Fibroblast of mammary gland (primary cell): ENCODE data around the gene CENPC.

Source experiments
- DNase-seq: peaks from one replicate; pipeline ENCODE4 v3.0.0-alpha.2; 2010; ENCODE audit warnings: low read depth
- H3K4me3 ChIP-seq: 2 replicates; pipeline ENCODE4 v1.5.1; 2011; ENCODE audit warnings: low read depth, mild to moderate bottlenecking, low read length, moderate library complexity; ENCODE audit not compliant: control insufficient read depth
- TF ChIP-seq, protein P1 (sequence below): conservative IDR thresholded peaks from 2 replicates; pipeline ENCODE4 v1.5.1; 2011; ENCODE audit warnings: low read depth, low read length, inconsistent platforms; ENCODE audit not compliant: control insufficient read depth, insufficient read depth

CENPC gene

DNA sequence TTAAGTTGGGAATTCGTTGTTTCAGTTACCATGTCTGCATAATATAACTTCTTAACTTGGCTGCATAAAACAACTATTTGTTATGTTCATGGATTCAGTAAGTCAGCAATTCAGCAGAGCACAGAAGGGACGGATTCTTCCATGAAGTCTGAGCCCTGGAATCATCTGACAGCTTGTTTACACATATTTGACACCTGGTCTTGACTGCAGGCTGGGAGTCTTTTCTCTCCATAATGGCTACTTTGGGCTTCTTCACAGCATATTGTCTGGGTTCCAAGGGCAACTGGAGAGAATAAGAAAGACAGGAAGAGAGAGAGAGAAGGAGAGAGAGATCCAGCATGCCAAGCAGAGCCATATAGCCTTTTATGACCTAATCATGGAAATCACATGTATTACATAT is 23.1 kb downstream of the CENPC start:
- TF ChIP-seq, protein P1, sequence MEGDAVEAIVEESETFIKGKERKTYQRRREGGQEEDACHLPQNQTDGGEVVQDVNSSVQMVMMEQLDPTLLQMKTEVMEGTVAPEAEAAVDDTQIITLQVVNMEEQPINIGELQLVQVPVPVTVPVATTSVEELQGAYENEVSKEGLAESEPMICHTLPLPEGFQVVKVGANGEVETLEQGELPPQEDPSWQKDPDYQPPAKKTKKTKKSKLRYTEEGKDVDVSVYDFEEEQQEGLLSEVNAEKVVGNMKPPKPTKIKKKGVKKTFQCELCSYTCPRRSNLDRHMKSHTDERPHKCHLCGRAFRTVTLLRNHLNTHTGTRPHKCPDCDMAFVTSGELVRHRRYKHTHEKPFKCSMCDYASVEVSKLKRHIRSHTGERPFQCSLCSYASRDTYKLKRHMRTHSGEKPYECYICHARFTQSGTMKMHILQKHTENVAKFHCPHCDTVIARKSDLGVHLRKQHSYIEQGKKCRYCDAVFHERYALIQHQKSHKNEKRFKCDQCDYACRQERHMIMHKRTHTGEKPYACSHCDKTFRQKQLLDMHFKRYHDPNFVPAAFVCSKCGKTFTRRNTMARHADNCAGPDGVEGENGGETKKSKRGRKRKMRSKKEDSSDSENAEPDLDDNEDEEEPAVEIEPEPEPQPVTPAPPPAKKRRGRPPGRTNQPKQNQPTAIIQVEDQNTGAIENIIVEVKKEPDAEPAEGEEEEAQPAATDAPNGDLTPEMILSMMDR: no peak
- DNase-seq: no peak
- no peak overlapping the region for H3K4me3 ChIP-seq

DNA sequence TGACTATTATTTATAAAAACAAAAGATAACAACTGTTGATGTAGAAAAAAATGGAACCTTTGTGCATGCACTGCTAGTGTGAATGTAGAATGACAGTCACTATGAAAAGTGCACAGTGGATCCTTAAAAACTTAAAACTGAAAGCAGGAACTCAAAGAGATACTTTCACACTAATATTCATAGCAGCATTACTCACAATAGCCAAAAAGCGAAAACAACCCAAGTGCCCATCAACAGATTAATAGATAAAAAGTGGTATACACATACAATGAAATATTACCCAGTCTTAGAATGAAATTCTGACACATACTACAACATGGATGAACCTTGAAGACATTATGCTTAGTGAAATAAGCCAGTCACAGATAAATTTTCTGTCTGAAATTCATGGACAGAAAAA is 23.8 kb downstream of the CENPC start:
- TF ChIP-seq, protein P1: no peak
- DNase-seq: no peak
- H3K4me3 ChIP-seq: no peak overlapping the region

DNA sequence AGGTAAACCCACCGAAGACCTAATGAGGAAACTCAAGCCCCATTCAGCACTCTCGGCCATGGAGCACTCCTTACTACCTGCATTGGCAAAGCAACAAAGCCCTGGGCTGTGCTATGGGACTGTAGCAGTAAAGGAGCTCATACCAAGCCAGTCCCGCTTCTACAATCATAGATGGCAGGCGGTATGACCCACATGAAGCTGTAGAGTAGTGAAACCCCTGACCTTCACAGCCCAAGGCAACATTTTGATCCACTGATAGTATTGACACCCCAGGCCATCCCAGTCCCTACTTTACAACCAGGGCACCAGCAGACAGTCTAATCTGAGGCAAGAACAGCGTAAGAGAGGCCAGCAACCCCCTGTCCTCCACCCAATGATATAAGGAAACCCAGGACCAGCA is 25.2 kb downstream of the CENPC start:
- no peak for DNase-seq

DNA sequence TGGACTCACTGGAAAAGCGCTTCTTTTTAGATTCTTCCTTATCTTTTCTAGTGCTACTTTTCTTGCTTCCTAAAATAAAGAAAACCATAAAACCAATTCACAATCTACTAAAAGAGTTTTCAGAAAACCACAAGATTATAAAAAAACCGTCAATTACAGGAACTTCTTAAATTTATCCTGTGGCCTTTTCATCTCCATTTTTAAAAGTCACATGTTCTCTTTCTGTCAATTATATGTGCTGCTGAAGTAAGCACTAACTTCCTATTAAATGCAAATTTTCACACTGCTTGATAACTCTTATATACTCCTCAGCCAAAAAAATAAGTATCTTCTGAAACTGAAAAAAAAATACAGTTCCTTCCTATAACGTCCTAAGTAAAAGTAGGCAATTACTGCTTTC is 32.8 kb downstream of the CENPC start:
- TF ChIP-seq, protein P1: no peak
- DNase-seq: no peak
- H3K4me3 ChIP-seq: no peak overlapping the region

More for the DNA sequence above, 25.2 kb downstream of the CENPC start:
- no peak overlapping the region for H3K4me3 ChIP-seq
- TF ChIP-seq, protein P1: no peak

DNA sequence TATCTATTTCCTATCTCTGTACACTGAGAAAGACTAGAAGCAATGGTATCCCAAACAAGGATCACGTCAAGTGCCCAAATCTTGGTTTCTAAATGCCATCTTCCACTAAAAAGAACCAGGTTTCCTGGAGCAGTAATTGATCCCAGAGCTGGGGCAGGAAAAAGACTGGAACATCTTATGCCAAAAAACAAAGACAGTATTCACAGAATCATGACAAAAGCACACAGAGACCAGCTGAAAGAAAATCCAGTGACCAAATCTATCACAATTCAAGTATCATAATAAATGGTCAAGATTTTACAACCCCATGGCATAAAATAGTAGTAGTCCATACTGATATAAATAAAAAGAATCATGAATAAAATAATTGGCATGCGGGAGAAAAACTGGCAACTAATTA is 44.9 kb downstream of the CENPC start:
- TF ChIP-seq, protein P1: no peak
- no peak overlapping the region for H3K4me3 ChIP-seq
- no peak for DNase-seq

DNA sequence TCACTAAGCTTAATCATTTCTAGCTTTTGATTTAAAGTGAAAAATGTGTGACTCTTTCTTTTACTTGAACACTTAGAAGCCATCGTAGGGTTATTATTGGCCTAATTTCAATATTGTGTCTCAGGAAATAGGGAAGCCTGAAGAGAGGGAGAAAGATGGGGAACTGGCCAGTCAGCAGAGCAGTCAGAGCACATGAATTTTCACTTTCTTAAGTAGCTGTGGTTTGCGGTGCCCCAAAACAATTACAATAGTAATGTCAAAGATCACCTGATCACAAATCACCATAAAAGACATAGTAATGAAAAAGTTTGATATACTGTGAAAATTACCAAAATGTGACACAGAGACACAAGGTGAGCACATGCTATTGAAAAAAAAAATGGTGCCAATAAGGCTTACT is 45.5 kb downstream of the CENPC start:
- no peak overlapping the region for H3K4me3 ChIP-seq
- TF ChIP-seq, protein P1: no peak
- no peak for DNase-seq

DNA sequence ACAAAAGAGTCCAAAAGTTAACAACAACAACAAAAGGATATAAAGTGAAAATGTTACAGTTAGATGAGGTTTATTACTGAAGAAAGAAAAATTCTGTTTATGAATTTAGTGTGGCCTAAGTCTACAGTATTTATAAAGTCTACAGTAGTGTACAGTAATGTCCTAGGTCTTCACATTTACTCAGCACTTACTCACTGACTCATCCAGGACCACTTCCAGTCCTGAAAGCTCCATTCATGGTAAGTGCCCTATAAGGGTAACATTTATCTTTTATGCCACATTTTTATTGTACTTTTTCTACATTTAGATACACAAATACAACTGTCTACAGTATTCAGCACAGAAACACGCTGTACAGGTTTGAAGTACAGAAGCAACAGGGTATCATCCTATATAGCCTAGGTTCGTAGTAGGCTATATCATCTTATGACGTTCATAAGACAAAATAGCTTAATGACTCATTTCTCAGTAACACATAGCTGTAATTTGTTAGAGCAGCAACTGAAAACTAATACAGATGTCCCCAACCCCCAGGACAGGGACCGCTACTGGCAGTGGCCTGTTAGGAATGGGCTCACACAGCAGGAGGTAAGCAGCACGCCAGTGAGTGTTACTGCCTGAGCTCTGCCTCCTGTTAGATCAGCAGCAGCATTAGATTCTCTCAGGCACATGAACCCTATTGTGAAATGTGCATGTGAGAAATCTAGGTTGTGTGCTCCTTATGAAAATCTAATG is 61.3 kb downstream of the CENPC start:
- TF ChIP-seq, protein P1: no peak
- H3K4me3 ChIP-seq: no peak overlapping the region
- peak; percentile 53 for DNase-seq
